HFFc6 (cell line): ENCODE measurements around the gene C10orf90. TPM values are rescaled to one million over a fixed set of nuclear protein-coding genes. Genes with fewer than 3 reads are reported as not detected.

Experiments used
- DNase-seq: peaks from one replicate; pipeline ENCODE4 v3.0.0-alpha.2; 2018
- H3K27ac Mint-ChIP-seq: 2 replicates; pipeline ENCODE4 v1.8.0; 2020; ENCODE audit warnings: mild to moderate bottlenecking, mixed read lengths
- H3K27me3 Mint-ChIP-seq: 2 replicates; pipeline ENCODE4 v1.8.0; 2021; ENCODE audit warnings: mild to moderate bottlenecking, moderate library complexity, mixed read lengths; ENCODE audit not compliant: insufficient read depth
- H3K36me3 Mint-ChIP-seq: 2 replicates; pipeline ENCODE4 v1.8.0; 2021; ENCODE audit warnings: low read depth, mixed read lengths
- H3K4me1 Mint-ChIP-seq: 2 replicates; pipeline ENCODE4 v1.8.0; 2020; ENCODE audit warnings: low read depth, mixed read lengths
- H3K4me3 Mint-ChIP-seq: 2 replicates; pipeline ENCODE4 v1.8.0; 2020; ENCODE audit warnings: mild to moderate bottlenecking, moderate library complexity, mixed read lengths
- H3K9me3 Mint-ChIP-seq: 2 replicates; pipeline ENCODE4 v1.8.0; 2020; ENCODE audit warnings: mild to moderate bottlenecking, mixed read lengths
- total RNA-seq, 6 experiments: library from RNA; stranded (reverse); fragmentation: NEBNext Ultra II Directional; extraction: Animal tissue kit (Norgen Biotek cat#: 25700); gene quantifications; 2 replicates in 1 of 6; 3 replicates in 5 of 6; pipeline ENCODE4 v1.2.3, GENCODE V29; 2021
- TF ChIP-seq, protein P1 (sequence below): fragments of 200-600 bp; sonication (generic); IDR thresholded peaks from 2 replicates; pipeline ENCODE4 v1.5.0; 2021; ENCODE audit warnings: antibody characterized with exemption, mild to moderate bottlenecking

C10orf90 gene
- total RNA-seq, 6 experiments from 2014 or later = not detected

DNA sequence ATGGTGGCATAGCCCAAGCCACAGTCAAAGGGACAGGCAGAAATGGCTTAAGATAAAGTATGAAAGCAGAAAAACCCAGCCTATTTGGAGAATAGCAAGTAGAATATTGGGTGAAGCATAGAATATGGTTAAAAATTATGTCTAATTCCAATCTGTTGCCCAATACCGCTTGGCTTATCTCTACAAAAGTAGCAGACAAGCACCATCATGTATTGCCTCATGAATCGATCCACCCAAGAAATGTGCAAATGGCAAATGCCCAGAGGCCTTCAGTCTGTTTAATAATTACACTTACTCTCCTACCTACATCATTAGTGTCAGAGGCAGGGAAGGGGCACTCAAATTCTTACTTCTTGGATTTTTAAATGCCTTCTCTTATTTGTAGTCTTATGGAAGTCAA is 151.3 kb downstream of the C10orf90 start:
- peaks cover 8% of the 10 kb centered on the region for H3K4me1 Mint-ChIP-seq
- no peak overlapping the region for H3K27ac Mint-ChIP-seq
- no peaks in the 10 kb centered on the region for H3K36me3 Mint-ChIP-seq
- no peaks in the 10 kb centered on the region for H3K9me3 Mint-ChIP-seq
- TF ChIP-seq, protein P1, sequence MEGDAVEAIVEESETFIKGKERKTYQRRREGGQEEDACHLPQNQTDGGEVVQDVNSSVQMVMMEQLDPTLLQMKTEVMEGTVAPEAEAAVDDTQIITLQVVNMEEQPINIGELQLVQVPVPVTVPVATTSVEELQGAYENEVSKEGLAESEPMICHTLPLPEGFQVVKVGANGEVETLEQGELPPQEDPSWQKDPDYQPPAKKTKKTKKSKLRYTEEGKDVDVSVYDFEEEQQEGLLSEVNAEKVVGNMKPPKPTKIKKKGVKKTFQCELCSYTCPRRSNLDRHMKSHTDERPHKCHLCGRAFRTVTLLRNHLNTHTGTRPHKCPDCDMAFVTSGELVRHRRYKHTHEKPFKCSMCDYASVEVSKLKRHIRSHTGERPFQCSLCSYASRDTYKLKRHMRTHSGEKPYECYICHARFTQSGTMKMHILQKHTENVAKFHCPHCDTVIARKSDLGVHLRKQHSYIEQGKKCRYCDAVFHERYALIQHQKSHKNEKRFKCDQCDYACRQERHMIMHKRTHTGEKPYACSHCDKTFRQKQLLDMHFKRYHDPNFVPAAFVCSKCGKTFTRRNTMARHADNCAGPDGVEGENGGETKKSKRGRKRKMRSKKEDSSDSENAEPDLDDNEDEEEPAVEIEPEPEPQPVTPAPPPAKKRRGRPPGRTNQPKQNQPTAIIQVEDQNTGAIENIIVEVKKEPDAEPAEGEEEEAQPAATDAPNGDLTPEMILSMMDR = no peak
- H3K4me3 Mint-ChIP-seq = no peak overlapping the region
- DNase-seq = no peak
- no peaks in the 10 kb centered on the region; the same call in none of the 2 replicates for H3K27me3 Mint-ChIP-seq

DNA sequence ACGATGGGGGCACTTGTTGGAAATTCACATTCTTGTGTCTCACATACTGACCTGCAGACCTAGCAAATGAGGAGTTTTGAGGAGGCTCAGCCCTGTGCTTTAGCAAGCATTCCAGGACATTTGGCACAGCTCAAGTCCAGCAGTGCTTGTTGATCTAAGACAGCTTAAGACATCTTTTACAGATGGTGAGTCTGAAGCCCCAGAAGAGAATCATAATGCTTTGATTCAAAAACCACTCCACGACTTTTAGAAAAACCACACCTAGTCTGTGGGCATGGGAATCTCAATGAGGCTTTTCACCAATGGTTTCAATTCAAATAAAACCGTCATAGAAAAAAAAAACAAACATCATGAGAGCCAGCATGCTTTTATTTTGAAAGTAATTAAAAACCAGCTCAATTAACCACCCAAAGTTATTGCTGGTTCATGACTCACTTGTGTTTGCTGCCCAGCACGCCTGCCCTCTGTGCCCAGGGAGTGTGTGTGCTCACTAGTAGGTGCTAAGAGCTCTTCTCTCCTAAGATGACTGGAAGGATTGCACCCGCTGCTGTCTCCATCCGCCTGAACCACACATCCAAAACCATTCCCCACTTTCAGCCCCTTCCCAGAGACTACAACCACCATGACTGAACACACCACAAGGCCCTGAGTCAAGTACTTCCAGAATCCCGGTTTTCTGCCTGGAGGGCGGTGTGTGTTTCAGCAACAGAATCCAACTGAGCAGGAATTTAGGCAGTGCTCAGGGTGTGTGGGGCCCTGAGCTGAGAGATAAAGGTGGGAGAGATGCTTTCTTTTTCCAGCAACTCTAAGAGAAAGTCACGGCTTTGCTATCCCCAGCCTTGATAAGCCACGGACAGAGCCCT is 152.0 kb downstream of the C10orf90 start:
- TF ChIP-seq, protein P1 = no peak
- H3K27me3 Mint-ChIP-seq = no peaks in the 10 kb centered on the region; the same call in none of the 2 replicates
- no peak overlapping the region for H3K4me3 Mint-ChIP-seq
- H3K27ac Mint-ChIP-seq = no peak overlapping the region
- no peaks in the 10 kb centered on the region for H3K36me3 Mint-ChIP-seq
- H3K4me1 Mint-ChIP-seq = peaks cover 8% of the 10 kb centered on the region
- H3K9me3 Mint-ChIP-seq = no peaks in the 10 kb centered on the region
- no peak for DNase-seq

DNA sequence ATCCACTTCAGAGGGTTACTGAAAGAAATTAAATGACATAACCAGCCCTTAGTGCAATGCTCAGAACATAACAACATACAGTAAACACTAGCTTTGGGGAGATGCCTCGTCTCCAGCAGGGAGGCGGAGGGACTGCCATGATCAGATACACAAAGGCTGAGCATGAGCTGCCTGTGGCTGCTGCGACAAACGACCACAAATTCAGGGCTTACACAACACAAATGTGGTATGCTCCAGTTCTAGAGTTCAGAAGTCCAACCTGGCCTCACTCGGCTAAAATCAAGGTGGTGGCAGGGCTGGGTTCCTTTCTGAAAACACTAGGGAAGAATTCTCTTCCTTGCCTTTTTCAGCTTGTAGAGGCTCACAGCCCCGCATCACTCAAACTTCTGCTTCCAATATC is 154.0 kb downstream of the C10orf90 start:
- no peaks in the 10 kb centered on the region for H3K9me3 Mint-ChIP-seq
- peaks cover 7% of the 10 kb centered on the region for H3K4me1 Mint-ChIP-seq
- TF ChIP-seq, protein P1 = no peak
- no peak overlapping the region for H3K27ac Mint-ChIP-seq
- no peaks in the 10 kb centered on the region for H3K36me3 Mint-ChIP-seq
- H3K27me3 Mint-ChIP-seq = no peaks in the 10 kb centered on the region; the same call in none of the 2 replicates
- H3K4me3 Mint-ChIP-seq = no peak overlapping the region
- no peak for DNase-seq

- no peaks in the 10 kb centered on the region for H3K4me1 Mint-ChIP-seq
- TF ChIP-seq, protein P1 = no peak
- no peak for DNase-seq
Observed at GRCh38 chr10:126511917-126512479, 158.5 kb downstream of the C10orf90 start.

GRCh38 chr10:126509182-126509581 is 161.3 kb downstream of the C10orf90 start:
- Mint-ChIP-seq H3K36me3 (no peaks in the 10 kb centered on the region), H3K4me1 (no peaks in the 10 kb centered on the region), H3K4me3 (no peak overlapping the region), H3K27me3 (peaks cover 6% of the 10 kb centered on the region), H3K9me3 (no peaks in the 10 kb centered on the region), H3K27ac (no peak overlapping the region)
- TF ChIP-seq, protein P1 = no peak
- no peak for DNase-seq

More at GRCh38 chr10:126511917-126512479, 158.5 kb downstream of the C10orf90 start:
- Mint-ChIP-seq H3K4me3 (no peak overlapping the region), H3K9me3 (no peaks in the 10 kb centered on the region), H3K27me3 (peaks cover 2% of the 10 kb centered on the region), H3K36me3 (no peaks in the 10 kb centered on the region), H3K27ac (no peak overlapping the region)
